ENCODE results near the gene ABCA13.

The ABCA13 gene

GRCh38 chr7:48691788-48692187, 520.5 kb downstream of the ABCA13 start:
- no peak for TF ChIP-seq TCF12 (IDR thresholded peaks at IDR 0.05; ENCODE audit: low read depth)
- TF ChIP-seq ZBTB7A (IDR thresholded peaks at IDR 0.05; ENCODE audit: low read depth), result no peak
- TF ChIP-seq REST (IDR thresholded peaks at IDR 0.05; ENCODE audit: low read depth), result no peak
- no peak for TF ChIP-seq FOXM1 (IDR thresholded peaks at IDR 0.05; ENCODE audit: borderline replicate concordance, low read depth)
- TF ChIP-seq EGR1 (IDR thresholded peaks at IDR 0.05), result no peak
- TF ChIP-seq TAF1 (IDR thresholded peaks at IDR 0.05; ENCODE audit: low read depth), result no peak
- no peak for TF ChIP-seq CREB1 (IDR thresholded peaks at IDR 0.05; ENCODE audit: low read depth)
- no peak for TF ChIP-seq CEBPB (IDR thresholded peaks at IDR 0.05)
- no peak for TF ChIP-seq NFIC (IDR thresholded peaks at IDR 0.05)
- TF ChIP-seq, protein P1, sequence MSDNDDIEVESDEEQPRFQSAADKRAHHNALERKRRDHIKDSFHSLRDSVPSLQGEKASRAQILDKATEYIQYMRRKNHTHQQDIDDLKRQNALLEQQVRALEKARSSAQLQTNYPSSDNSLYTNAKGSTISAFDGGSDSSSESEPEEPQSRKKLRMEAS (IDR thresholded peaks at IDR 0.05), result no peak
- TF ChIP-seq RAD21 (IDR thresholded peaks at IDR 0.05; ENCODE audit: low read depth), result no peak
- TF ChIP-seq YY1 (IDR thresholded peaks at IDR 0.05; ENCODE audit: low read depth), result no peak
- no peak for TF ChIP-seq EP300 (IDR thresholded peaks at IDR 0.05; ENCODE audit: borderline replicate concordance)
- TF ChIP-seq, protein P2, sequence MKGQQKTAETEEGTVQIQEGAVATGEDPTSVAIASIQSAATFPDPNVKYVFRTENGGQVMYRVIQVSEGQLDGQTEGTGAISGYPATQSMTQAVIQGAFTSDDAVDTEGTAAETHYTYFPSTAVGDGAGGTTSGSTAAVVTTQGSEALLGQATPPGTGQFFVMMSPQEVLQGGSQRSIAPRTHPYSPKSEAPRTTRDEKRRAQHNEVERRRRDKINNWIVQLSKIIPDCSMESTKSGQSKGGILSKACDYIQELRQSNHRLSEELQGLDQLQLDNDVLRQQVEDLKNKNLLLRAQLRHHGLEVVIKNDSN (IDR thresholded peaks at IDR 0.05), result no peak
- TF ChIP-seq TEAD4 (IDR thresholded peaks at IDR 0.05), result no peak

Measured in Ishikawa (cell line).